HG03039 (cell line): Measurements from ENCODE around the gene CCDC159.
"Not testable (repeated sequence)": the region's sequence is repeated elsewhere in the genome, so short reads cannot be mapped to it uniquely, and the experiment has no call there.

ENCODE experiments used
- ATAC-seq: cut with Tn5 transposase; IDR thresholded peaks from one replicate; pipeline ENCODE4 v1.9.1; 2021; ENCODE audit warnings: mild to moderate bottlenecking, moderate library complexity; ENCODE audit not compliant: unreplicated experiment

CCDC159 gene

GRCh38 chr19:11338121-11338520, 8.2 kb upstream of the CCDC159 start:
- no peak for ATAC-seq

GRCh38 chr19:11338569-11339253, 7.6 kb upstream of the CCDC159 start:
- ATAC-seq: no peak

GRCh38 chr19:11339254-11340098, 6.8 kb upstream of the CCDC159 start, which contains the start of gene RAB3D:
RAB3D (minus strand) TSS chr19:11339657; CDS start chr19:11337399, 2,258 bp downstream.
- peak; percentile 77 for ATAC-seq

GRCh38 chr19:11340099-11340467, 6.2 kb upstream of the CCDC159 start:
- ATAC-seq: not testable (repeated sequence)

- no peak for ATAC-seq
These were observed 3.9 kb upstream of the CCDC159 start for GRCh38 chr19:11342429-11342828.

GRCh38 chr19:11345122-11345803, 1.1 kb upstream of the CCDC159 start:
- no peak for ATAC-seq

- no peak for ATAC-seq
These were observed 1.3 kb downstream of the CCDC159 start for GRCh38 chr19:11347546-11348039.

- ATAC-seq: no peak
These were observed 2.9 kb downstream of the CCDC159 start for GRCh38 chr19:11349171-11349570.

GRCh38 chr19:11354102-11354501, 7.8 kb downstream of the CCDC159 start:
- not testable (repeated sequence) for ATAC-seq

DNA sequence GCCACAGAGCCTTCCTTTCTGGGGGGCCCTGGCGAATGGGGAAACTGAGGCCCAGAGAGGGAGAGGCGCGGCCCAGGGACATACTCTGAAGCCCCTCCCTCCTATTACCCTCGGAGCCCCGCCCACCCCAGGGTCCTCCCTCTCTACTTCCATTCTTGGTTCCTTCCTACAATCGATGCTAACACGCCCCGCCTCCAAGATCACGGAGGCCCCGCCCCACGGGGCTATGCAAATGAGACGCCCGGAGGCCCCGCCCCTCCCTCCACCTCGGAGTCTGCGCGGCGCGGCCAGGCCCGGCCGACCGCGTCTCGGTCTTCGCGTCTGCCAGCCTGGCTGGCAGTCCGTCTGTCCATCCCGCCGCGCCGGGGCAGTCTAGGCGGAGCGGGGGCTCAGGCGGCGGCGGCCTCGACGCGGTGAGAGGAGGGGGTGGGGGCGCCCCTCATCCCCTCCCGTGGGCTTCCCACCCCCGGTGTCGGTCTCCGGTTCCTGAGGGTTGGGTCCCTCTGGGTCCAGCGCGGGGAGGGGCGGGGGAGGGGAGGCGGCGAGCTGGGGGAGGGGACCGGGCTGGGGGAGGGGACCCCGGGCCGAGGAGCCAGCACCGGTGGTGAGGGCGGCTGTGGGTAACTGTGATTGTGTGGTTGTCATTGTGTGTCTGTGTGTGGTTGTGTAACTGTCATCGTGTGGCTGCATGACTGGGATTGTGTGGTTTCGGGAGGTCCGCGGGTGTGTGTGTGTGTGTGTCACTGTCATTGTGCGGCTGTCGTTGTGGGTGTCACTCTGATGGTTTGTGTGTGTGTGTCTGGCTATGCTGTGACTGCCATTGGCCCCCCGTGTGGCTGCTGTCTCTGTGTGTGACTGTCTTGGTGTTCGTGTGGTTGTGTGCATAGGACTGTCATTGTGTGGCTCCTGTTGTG, 9.1 kb downstream of the CCDC159 start, which contains the start of gene PLPPR2:
PLPPR2 (plus strand) TSS at position 273 of the 914 bp plus-strand sequence. CDS start 2,242 bp downstream, outside the sequence.
- no peak for ATAC-seq

DNA sequence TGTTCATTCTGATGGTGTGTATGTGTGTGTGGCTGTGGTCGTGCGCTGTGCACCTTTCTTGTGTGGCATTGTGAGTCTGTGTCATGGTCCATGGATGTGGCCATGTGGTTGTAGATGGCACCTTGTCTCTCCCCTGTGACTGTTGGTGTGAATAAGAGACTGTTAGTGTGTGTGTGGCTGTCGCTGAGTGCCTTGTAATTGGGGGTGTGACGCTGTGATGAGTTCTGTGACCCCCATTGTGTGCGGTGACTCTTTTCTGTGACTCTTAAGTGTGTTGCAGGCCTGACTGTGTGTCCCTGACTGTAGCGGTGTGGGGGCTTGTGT, 9.7 kb downstream of the CCDC159 start:
- no peak for ATAC-seq

GRCh38 chr19:11356676-11357550, 10.6 kb downstream of the CCDC159 start:
- ATAC-seq: no peak

GRCh38 chr19:11359421-11359820, 13.1 kb downstream of the CCDC159 start:
- no peak for ATAC-seq

GRCh38 chr19:11361037-11361770, 14.9 kb downstream of the CCDC159 start:
- no peak for ATAC-seq

GRCh38 chr19:11361771-11362731, 15.7 kb downstream of the CCDC159 start:
- ATAC-seq: no peak

DNA sequence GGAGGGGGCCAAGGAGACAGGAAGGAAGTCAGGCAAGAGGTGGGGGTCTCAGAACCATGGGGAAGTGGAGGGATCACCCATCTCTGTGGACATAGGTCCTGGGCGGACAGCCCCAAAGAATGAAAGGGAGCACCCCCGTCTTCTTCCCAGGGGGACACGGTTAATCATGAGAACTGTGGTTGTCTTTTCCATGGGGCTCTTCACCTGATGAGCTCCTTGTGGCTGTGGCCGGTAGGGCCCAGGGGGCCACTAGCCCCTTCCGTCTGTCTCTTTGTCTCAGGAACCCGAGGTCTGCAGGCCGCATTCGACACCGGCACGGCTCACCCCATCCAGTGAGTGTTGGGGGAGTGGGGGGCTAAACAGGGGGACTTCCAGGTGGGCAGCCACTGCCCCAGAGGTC, 17.6 kb downstream of the CCDC159 start:
- no peak for ATAC-seq

GRCh38 chr19:11364296-11364904, 18.1 kb downstream of the CCDC159 start:
- ATAC-seq: no peak
